GM12873 (cell line): Measurements from ENCODE around the gene FHAD1.

Source experiments
- TF ChIP-seq, protein P1 (sequence below): IDR thresholded peaks from 2 replicates; pipeline ENCODE4 v1.5.1; 2012; ENCODE audit warnings: low read depth, mild to moderate bottlenecking, moderate library complexity, low read length, control low read depth; ENCODE audit not compliant: insufficient read depth; ENCODE audit errors: missing control alignments

Gene FHAD1

DNA sequence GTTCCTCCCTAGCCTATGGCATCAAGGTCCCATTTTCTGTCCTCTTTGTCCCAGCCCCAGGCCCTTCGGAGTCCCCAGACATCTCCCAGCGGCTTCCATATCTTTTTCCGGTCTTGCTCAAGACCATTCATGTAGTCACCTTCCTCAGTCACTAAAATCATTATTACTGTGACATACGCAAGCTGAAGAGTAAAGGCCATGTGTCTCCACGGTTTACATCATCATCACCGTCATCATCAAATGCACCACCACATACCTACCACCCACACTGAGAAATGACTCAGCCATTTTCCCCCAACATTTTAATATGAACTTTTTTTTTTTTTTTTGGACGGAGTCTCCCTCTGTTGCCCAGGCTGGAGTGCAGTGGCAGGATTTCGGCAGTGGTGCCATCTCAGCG, 43.4 kb downstream of the FHAD1 start:
- TF ChIP-seq, protein P1, sequence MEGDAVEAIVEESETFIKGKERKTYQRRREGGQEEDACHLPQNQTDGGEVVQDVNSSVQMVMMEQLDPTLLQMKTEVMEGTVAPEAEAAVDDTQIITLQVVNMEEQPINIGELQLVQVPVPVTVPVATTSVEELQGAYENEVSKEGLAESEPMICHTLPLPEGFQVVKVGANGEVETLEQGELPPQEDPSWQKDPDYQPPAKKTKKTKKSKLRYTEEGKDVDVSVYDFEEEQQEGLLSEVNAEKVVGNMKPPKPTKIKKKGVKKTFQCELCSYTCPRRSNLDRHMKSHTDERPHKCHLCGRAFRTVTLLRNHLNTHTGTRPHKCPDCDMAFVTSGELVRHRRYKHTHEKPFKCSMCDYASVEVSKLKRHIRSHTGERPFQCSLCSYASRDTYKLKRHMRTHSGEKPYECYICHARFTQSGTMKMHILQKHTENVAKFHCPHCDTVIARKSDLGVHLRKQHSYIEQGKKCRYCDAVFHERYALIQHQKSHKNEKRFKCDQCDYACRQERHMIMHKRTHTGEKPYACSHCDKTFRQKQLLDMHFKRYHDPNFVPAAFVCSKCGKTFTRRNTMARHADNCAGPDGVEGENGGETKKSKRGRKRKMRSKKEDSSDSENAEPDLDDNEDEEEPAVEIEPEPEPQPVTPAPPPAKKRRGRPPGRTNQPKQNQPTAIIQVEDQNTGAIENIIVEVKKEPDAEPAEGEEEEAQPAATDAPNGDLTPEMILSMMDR = no peak

DNA sequence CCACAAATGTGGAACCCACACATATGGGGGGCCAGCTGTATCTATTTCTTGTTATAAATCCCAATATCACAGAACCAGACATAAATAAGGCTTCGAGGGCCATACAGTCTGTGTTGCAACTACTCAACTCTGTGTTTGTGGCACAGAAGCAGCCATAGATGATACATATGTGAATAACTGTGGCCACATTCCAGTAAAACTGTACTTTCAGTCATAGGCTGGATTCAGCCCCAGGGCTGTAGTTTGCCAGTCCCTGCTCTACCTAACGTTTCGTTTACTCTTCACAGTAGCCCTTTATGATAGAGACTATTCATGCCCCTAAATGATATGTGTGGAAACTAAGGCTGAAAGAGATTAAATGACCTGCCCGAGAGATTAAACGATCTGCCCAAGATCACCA, 48.7 kb downstream of the FHAD1 start:
- TF ChIP-seq, protein P1 = no peak

DNA sequence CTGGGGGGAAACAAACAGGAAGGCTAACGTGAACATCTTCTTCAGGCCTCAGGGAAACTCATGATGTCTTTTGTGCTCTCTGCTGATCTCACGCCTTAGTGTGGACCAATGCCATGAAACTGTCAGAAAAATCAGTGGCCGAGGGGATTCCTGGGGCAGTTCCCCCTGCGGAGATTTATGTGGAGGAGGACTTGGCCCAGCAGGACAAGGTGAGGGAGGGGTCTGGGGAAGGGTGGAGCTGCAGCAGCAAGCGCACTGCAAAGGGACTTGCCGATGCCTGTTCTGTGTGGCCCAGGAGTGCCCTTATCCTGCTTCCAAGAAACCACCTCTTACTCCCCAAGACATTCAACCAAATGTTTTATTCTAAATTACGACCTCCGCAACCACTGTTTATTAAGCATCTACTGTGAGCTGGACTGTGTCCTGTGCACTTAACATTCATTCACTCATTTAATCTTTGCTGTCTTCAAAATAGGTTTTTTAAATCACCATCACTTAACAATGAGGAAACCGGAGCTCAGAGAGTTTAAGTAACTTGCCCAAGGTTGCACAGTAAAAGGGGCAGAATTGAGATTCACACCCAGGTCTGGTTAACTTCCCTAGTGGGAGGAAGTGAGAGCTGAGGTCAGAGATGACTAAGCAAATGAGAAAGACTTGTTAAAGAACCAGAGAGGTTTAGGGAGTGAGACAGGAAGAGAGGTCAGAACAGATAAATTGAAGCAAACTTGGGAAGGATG, 49.7 kb downstream of the FHAD1 start:
- TF ChIP-seq, protein P1 = no peak

DNA sequence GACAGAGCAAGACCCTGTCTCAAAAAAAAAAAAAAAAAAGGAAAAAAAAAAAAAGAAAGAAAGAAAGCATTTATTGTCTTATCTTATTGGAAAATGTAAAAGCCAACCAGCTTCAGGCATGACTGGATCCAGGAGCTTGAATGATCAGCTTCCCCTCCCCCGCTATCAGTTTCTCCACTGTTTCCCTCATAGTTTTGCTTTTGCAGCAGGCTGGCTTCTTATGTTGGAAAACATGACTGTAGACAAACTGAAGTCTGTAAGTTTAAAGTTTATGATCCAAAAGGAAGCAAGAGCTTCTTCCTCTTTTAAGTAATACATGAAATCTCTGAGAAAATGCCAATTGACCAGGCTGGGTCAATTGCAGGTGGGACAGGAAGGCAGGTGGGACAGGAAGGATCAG, 52.2 kb downstream of the FHAD1 start:
- TF ChIP-seq, protein P1 = no peak

DNA sequence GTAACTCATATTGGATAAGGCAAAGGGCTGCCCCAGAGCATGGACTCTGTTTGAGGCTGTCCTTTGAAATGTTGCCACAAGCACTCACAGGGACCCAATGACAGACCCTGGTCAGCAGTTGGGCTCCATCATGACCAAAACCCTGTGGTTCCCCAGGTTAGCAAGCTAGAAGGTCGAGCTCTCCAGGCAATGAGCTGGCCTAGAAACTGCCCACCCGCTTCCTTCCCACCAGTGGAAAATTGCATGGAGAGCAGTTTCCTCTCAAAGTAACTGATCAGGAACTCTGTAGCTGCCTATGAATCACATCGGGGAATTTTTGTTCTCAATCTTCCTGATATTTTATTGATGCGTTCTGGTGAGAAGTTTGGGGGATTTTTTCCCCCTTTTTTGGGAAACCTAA, 52.8 kb downstream of the FHAD1 start:
- TF ChIP-seq, protein P1 = no peak

DNA sequence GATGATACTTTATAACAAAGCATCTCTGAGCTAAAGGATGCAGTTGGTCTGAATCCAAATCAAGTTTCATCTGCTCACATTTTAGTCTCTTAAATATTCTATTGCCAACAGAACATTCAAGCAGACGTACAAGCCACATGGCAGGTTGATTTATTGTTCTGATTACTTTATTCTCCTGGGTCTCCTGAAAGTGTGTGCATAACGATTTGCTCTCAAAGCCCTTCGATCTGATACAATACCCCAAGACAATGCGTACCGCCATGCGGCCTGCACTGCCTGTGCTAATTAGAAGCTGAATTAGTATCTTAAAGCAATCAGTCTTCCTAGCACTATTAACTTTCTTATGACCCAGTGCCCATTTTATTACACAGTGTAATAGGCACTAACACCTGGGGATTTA, 56.9 kb downstream of the FHAD1 start:
- TF ChIP-seq, protein P1 = no peak

DNA sequence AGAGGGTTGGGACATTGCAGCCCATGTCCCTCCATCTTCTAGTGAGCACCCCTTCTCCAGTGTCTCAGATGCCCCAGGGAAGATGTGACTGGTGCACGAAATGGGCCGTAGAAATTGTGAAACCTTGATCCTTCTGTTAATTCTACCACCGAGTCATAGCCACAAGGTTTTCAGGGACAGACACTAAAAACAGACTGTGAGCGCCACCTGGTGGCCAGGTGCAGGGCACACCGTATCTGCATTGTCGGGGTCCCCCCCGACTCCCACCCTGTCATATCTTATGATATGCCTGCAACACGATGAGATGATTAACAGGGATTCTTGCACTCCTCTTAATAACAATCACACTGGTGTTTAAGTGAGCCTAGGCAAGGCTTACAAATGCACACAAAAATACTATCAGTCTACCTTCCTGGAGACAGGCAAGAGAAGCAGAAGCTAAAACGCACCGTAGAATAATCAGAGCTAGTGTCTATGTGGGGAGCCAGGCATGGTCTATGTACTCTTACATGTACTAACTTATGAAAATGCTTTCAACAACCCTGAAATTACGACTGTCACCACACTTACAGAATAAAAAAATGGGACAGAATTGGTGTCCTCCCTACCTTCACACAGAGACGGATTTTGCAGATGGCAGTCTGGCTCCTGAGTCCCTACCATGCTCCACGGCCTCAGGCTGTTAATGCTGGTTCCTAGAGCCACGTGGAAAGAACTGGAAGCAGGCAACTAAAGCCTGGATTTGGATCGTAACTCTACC, 57.9 kb downstream of the FHAD1 start:
- TF ChIP-seq, protein P1 = peak; percentile 93
